GM23338 (cell line): ENCODE results near the gene HES3. TPM values are rescaled to one million over a fixed set of nuclear protein-coding genes. Genes with fewer than 3 reads are reported as not detected.

Source experiments
- CREB1 ChIP-seq: fragments of 250-450 bp; sonication (Bioruptor Pico); IDR thresholded peaks from 2 replicates; pipeline ENCODE4 v1.5.0; 2020; ENCODE audit warnings: low read depth, mild to moderate bottlenecking, moderate library complexity
- EZH2phosphoT487 ChIP-seq: fragments of 200-600 bp; sonication (generic); IDR thresholded peaks from one replicate; pipeline ENCODE4 v1.8.1; 2018; ENCODE audit warnings: antibody characterized with exemption; ENCODE audit not compliant: unreplicated experiment
- POLR2AphosphoS5 ChIP-seq: IDR thresholded peaks from 2 replicates; pipeline ENCODE4 v1.6.1; 2016; ENCODE audit warnings: antibody characterized with exemption, low read depth
- STAT1 ChIP-seq: IDR thresholded peaks from one replicate; pipeline ENCODE4 v1.6.1; 2016; ENCODE audit warnings: antibody characterized with exemption; ENCODE audit not compliant: unreplicated experiment
- ZNF462 ChIP-seq: fragments of 250-450 bp; sonication (Bioruptor Pico); IDR thresholded peaks from 2 replicates; pipeline ENCODE4 v1.5.0; 2020; ENCODE audit warnings: mild to moderate bottlenecking, moderate library complexity
- polyA plus RNA-seq: library from polyadenylated mRNA; unstranded; fragments of >200 nt; fragmentation: Nextera tagmentation; extraction: Ambion mirVana; gene quantifications from 2 replicates; pipeline ENCODE4 v1.2.1, GENCODE V29; 2016
- total RNA-seq: library from RNA; depleted of rRNA; stranded (reverse); fragments of >200 nt; shearing (Covaris generic); gene quantifications from 2 replicates; pipeline ENCODE4 v1.2.3, GENCODE V29; 2014
- TF ChIP-seq, protein P1 (sequence below), 2 experiments: fragments of 200-600 bp in 1 of 2; sonication (generic) in 1 of 2; conservative IDR thresholded peaks; 2 replicates each; pipeline versions ENCODE4 v1.5.1 to v1.6.1; 2016 to 2017; ENCODE audit warnings: antibody characterized with exemption in 2 of 2, low read depth in 2 of 2, mild to moderate bottlenecking in 2 of 2, moderate library complexity in 1 of 2
- TF ChIP-seq, protein P2 (sequence below): IDR thresholded peaks from 2 replicates; pipeline ENCODE4 v1.6.1; 2016; ENCODE audit warnings: antibody characterized with exemption

HES3 gene
- total and polyA plus RNA-seq, 2 experiments from 2014 or later = 7.1 to 50.4 TPM

GRCh38 chr1:6202256-6202655 is 41.7 kb upstream of the HES3 start (continued):
- TF ChIP-seq ZNF462 (CRISPR knock-in tag) = no peak
- no peak for TF ChIP-seq EZH2phosphoT487
- TF ChIP-seq, protein P1, sequence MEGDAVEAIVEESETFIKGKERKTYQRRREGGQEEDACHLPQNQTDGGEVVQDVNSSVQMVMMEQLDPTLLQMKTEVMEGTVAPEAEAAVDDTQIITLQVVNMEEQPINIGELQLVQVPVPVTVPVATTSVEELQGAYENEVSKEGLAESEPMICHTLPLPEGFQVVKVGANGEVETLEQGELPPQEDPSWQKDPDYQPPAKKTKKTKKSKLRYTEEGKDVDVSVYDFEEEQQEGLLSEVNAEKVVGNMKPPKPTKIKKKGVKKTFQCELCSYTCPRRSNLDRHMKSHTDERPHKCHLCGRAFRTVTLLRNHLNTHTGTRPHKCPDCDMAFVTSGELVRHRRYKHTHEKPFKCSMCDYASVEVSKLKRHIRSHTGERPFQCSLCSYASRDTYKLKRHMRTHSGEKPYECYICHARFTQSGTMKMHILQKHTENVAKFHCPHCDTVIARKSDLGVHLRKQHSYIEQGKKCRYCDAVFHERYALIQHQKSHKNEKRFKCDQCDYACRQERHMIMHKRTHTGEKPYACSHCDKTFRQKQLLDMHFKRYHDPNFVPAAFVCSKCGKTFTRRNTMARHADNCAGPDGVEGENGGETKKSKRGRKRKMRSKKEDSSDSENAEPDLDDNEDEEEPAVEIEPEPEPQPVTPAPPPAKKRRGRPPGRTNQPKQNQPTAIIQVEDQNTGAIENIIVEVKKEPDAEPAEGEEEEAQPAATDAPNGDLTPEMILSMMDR (conservative IDR thresholded peaks at IDR 0.05; ENCODE audit: low read depth in 2 of 2) = no peak
- no peak for TF ChIP-seq STAT1
- TF ChIP-seq, protein P2, sequence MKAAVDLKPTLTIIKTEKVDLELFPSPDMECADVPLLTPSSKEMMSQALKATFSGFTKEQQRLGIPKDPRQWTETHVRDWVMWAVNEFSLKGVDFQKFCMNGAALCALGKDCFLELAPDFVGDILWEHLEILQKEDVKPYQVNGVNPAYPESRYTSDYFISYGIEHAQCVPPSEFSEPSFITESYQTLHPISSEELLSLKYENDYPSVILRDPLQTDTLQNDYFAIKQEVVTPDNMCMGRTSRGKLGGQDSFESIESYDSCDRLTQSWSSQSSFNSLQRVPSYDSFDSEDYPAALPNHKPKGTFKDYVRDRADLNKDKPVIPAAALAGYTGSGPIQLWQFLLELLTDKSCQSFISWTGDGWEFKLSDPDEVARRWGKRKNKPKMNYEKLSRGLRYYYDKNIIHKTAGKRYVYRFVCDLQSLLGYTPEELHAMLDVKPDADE = no peak
- TF ChIP-seq CREB1 = no peak
- TF ChIP-seq POLR2AphosphoS5 = no peak
